GM18505 (cell line): ENCODE data around the gene INPP5K.

ENCODE experiments used
- ATAC-seq: cut with Tn5 transposase; IDR thresholded peaks from one replicate; pipeline ENCODE4 v1.9.1; 2021; ENCODE audit not compliant: unreplicated experiment
- POLR2A ChIP-seq: IDR thresholded peaks from 4 replicates; pipeline ENCODE4 v1.6.1; 2011; ENCODE audit warnings: borderline replicate concordance; ENCODE audit not compliant: insufficient read depth, insufficient read length; ENCODE audit errors: extremely low read depth

INPP5K gene

GRCh38 chr17:1490643-1491442 lies 25.6 kb downstream of the INPP5K start:
- ATAC-seq, result peak; percentile 53

GRCh38 chr17:1488826-1489270 lies 27.6 kb downstream of the INPP5K start:
- no peak for ATAC-seq
- TF ChIP-seq POLR2A, result no peak

More at GRCh38 chr17:1490643-1491442, 25.6 kb downstream of the INPP5K start:
- TF ChIP-seq POLR2A, result peak; percentile 64

DNA sequence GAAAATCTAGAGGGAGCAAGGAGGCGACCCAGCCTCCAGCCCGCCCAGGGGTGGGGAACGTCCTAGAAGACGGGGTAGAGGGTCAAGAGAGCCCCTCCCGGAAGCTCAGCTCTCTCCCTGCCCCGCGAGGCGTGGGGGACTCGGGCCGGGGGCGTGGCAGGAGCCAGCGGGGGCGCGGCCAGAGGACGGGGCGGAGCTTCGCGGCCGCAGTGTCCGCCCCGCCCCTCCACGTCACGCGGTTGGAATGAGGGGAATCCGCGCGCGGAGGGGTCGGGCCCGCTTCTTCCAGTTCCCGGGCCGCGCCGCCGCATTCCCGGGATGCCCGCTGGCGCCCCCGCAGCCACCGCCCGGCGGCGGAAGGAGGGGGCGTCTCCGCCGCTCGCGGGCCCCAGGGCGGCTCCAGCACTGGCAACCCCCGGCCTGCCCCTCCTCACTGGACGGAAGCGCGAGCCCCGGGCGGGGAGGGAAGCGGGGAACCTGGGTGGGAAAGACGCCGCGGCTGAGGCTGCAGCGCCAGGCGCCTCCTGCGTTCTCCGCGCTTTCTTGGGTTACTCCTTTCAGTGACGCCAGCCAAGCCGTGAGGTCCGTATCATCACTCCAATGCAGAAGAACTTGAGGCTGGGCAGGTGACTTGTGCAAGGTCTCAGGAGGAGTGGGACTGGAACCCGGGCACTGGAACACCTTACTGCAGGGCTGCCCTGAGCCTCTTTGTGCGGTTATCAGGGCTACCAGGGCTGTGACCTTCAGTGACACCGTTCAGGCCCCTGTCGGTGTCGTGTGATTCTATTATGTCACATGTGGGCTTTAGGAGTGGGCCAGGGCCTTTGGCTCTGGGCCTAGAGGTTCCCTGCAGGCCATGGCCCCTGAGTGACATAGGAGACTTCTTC lies 28.2 kb downstream of the INPP5K start:
- TF ChIP-seq POLR2A, result peak; percentile 50
- no peak for ATAC-seq

DNA sequence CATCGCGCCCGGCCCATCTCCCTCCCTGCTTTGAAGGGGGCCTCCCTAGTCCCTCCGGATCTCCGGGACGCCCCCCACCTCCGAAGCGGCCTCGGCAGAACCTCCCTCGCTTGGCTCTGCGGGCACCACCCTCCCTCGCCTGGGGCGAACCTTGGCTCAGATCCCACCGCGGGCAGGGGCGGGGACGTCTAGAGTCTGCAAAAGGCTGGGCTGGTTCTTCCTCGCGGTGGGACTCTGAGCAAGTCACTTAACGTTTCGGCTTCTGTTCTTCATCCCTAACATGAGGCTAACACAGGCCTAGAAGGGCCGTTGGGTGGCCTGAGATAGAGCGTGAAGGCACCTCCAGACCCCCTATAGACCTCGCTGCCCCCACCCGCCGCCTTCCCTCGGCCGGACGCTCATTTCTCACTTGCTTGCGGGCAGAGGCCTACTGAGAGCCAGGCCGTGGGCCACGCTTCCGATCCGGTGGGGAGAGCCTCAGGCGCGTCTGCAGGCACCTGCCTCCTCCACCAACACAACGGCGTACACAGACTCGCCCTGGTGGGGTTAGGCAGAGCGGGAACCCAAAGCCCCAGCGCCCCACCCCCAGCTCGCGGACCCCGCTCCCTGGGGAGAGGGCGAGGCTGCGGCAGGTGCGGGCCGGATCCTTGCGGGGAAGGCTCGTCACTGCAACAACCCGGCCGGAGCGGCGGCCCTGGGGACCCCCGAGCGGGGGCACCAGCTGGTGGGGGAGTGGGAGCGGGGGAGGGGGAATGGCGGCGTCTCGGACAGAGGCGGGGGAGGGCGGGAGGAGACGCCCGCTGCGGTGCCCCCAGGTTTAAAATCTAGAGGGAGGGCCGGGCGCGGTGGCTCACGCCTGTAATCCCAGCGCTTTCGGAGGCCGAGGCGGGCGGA lies 29.4 kb downstream of the INPP5K start:
- ATAC-seq, result no peak
- peak; percentile 51 for TF ChIP-seq POLR2A

GRCh38 chr17:1485423-1486376 lies 30.7 kb downstream of the INPP5K start:
- ATAC-seq, result peak; percentile 39
- TF ChIP-seq POLR2A, result peak; percentile 38

- TF ChIP-seq POLR2A, result peak; percentile 30
- peak; percentile 27 for ATAC-seq
These were observed 31.6 kb downstream of the INPP5K start for GRCh38 chr17:1484676-1485422.

DNA sequence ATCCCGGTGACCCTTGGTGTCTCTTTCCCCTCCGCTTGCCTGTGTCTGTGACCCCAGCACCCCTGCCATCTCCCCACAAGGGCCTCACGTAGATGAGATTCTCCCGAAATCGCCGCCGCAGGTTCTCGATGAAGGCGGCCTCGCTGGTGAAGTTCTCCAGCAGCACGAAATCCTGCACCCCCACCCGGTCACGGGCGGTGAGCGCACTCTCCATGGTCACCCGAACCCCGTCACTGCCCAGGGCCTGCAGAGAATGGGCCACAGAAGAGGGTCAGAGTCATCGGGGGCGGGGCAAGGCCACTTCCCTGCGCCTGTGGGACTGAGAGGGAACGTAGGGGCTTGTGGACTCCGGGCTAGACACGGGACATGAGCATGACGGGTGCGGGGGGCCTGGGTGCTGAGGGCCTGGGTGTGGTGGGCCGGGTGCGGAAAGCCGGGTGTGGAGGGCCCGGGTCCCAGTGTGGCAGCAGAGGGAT lies 32.3 kb downstream of the INPP5K start:
- no peak for ATAC-seq
- no peak for TF ChIP-seq POLR2A

GRCh38 chr17:1482680-1483079 lies 33.7 kb downstream of the INPP5K start:
- no peak for TF ChIP-seq POLR2A
- no peak for ATAC-seq

GRCh38 chr17:1481736-1482135 lies 34.7 kb downstream of the INPP5K start:
- ATAC-seq, result no peak
- TF ChIP-seq POLR2A, result no peak

- ATAC-seq, result no peak
These were observed 35.5 kb downstream of the INPP5K start for GRCh38 chr17:1480747-1481465.

More at GRCh38 chr17:1480747-1481465, 35.5 kb downstream of the INPP5K start:
- TF ChIP-seq POLR2A, result no peak
